ENCODE data around the gene SPINK4. TPM values are rescaled to one million over a fixed set of nuclear protein-coding genes. Genes with fewer than 3 reads are reported as not detected.

The SPINK4 gene
- total and polyA plus RNA-seq, 2 donors (not counting 1 experiment from before 2014, with no cell fraction given), result not detected

GRCh38 chr9:33225319-33226147 is 14.4 kb upstream of the SPINK4 start:
- intact Hi-C loops (cut with micrococcal nuclease), result loop anchor here (1.0 to 10.0 kb wide), 6 partner anchors 23 to 641 kb away; partner anchors contain the start of genes B4GALT1 and DNAJA1
- Histone ChIP-seq H3K4me1 (ENCODE audit: control insufficient read depth in 2 of 2, insufficient read depth in 2 of 2, low read length in 2 of 2) (peaks cover 35 to 46% of the 10 kb centered on the region in 2 donors), H2AFZ (ENCODE audit: insufficient read depth, low read depth, low read length, poor library complexity, severe bottlenecking) (no peak overlapping the region), H3K4me2 (replicated peaks; ENCODE audit: low read depth, low read length, poor library complexity, severe bottlenecking) (no peak overlapping the region), H3K9me3 (ENCODE audit: control extremely low read depth in 1 of 3, control insufficient read depth in 2 of 3, insufficient read depth in 1 of 3, low read length in 2 of 3) (no peaks in the 10 kb centered on the region), H3K9ac (ENCODE audit: low read length) (no peak overlapping the region), H3K4me3 (ENCODE audit: control extremely low read depth in 1 of 5, extremely low read depth in 1 of 5, insufficient read depth in 1 of 5, low read depth in 2 of 5, low read length in 4 of 5) (no peak overlapping the region), H3K36me3 (replicated peaks in 1 of 2; ENCODE audit: control extremely low read depth in 1 of 2, control insufficient read depth in 1 of 2, extremely low read depth in 1 of 2, insufficient read depth in 2 of 2, low read length in 1 of 2) (no peaks in the 10 kb centered on the region), H3K27ac (ENCODE audit: low read length in 2 of 2) (no peak overlapping the region), H4K20me1 (ENCODE audit: control insufficient read depth, insufficient read depth, low read length, poor library complexity, severe bottlenecking) (no peaks in the 10 kb centered on the region), H3K27me3 (replicated peaks in 1 of 4; ENCODE audit: control extremely low read depth in 1 of 4, control insufficient read depth in 3 of 4, insufficient read depth in 4 of 4, low read length in 3 of 4) (no peaks in the 10 kb centered on the region), H3K79me2 (ENCODE audit: control insufficient read depth, insufficient read depth, low read length) (no peaks in the 10 kb centered on the region)
- CTCF ChIA-PET, result interaction anchor here (0.7 to 8.4 kb wide), 58 partner anchors 8 to 847 kb away, joined by 3 to 217 read pairs (median 4); partner anchors contain the start of genes B4GALT1, BAG1, CHMP5 and DNAJA1
- peak; percentile 82 for DNase-seq
- H3K4me1 Mint-ChIP-seq, result peaks cover 49% of the 10 kb centered on the region
- WGBS (ENCODE audit: insufficient coverage), result 7% methylated on average over 2 of the region's 6 CpGs
- no peaks in the 10 kb centered on the region for H3K9me3 Mint-ChIP-seq (ENCODE audit: insufficient read depth)
- ATAC-seq (ENCODE audit: low read depth), result peak; percentile 44
- H3K27me3 Mint-ChIP-seq, result no peaks in the 10 kb centered on the region
- no peak overlapping the region for H3K27ac Mint-ChIP-seq
- TF ChIP-seq, protein P1, sequence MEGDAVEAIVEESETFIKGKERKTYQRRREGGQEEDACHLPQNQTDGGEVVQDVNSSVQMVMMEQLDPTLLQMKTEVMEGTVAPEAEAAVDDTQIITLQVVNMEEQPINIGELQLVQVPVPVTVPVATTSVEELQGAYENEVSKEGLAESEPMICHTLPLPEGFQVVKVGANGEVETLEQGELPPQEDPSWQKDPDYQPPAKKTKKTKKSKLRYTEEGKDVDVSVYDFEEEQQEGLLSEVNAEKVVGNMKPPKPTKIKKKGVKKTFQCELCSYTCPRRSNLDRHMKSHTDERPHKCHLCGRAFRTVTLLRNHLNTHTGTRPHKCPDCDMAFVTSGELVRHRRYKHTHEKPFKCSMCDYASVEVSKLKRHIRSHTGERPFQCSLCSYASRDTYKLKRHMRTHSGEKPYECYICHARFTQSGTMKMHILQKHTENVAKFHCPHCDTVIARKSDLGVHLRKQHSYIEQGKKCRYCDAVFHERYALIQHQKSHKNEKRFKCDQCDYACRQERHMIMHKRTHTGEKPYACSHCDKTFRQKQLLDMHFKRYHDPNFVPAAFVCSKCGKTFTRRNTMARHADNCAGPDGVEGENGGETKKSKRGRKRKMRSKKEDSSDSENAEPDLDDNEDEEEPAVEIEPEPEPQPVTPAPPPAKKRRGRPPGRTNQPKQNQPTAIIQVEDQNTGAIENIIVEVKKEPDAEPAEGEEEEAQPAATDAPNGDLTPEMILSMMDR (IDR thresholded peaks at IDR 0.05), result peak; percentile 86
- no peak for TF ChIP-seq EZH2 (IDR thresholded peaks at IDR 0.05; ENCODE audit: borderline replicate concordance, insufficient read depth, low read depth, low read length, poor library complexity, severe bottlenecking)
- no peak overlapping the region for H3K4me3 Mint-ChIP-seq
- POLR2A ChIA-PET, result interaction anchor here (0.6 to 1.7 kb wide), 6 partner anchors 38 to 149 kb away, joined by 3 to 8 read pairs (median 5); partner anchors contain the start of genes B4GALT1 and SMU1
